Liver (tissue), 9 donors: ENCODE data around the gene MYOD1. TPM values are rescaled to one million over a fixed set of nuclear protein-coding genes. Genes with fewer than 3 reads are reported as not detected.

Experiments used
- DNase-seq: peaks from one replicate; pipeline ENCODE4 v3.0.0-alpha.2; 2017; ENCODE audit warnings: low spot score
- H3K27ac ChIP-seq, 2 donors: one replicate each; pipeline ENCODE4 v1.7.0; 2013; ENCODE audit warnings: inconsistent platforms in 2 of 2, low read length in 2 of 2, control low read depth in 1 of 2, low read depth in 1 of 2, mild to moderate bottlenecking in 1 of 2
- H3K27me3 ChIP-seq, 4 donors: one replicate each; pipeline versions ENCODE4 v1.6.1 to v1.7.0; 2013; ENCODE audit warnings: low read length in 3 of 4, inconsistent platforms in 1 of 4, mild to moderate bottlenecking in 1 of 4, moderate library complexity in 1 of 4; ENCODE audit not compliant: control insufficient read depth in 4 of 4, insufficient read depth in 4 of 4
- H3K36me3 ChIP-seq, 4 donors: one replicate each; pipeline versions ENCODE4 v1.6.1 to v1.7.0; 2013; ENCODE audit warnings: low read length in 3 of 4, mild to moderate bottlenecking in 3 of 4, low read depth in 1 of 4, moderate library complexity in 1 of 4; ENCODE audit not compliant: control insufficient read depth in 4 of 4, insufficient read depth in 3 of 4
- H3K4me1 ChIP-seq, 4 donors: one replicate each; pipeline versions ENCODE4 v1.6.1 to v1.7.0; 2013; ENCODE audit warnings: low read length in 3 of 4, mild to moderate bottlenecking in 3 of 4, moderate library complexity in 1 of 4; ENCODE audit not compliant: control insufficient read depth in 4 of 4, insufficient read depth in 4 of 4
- H3K4me3 ChIP-seq, 3 donors: one replicate each; pipeline versions ENCODE4 v1.6.1 to v1.7.0; 2013; ENCODE audit warnings: low read length in 3 of 3, control low read depth in 1 of 3, low read depth in 1 of 3, mild to moderate bottlenecking in 1 of 3
- H3K9ac ChIP-seq, 2 donors: one replicate each; pipeline ENCODE4 v1.7.0; 2013; ENCODE audit warnings: low read length in 2 of 2, mild to moderate bottlenecking in 2 of 2, moderate library complexity in 2 of 2, control low read depth in 1 of 2, low read depth in 1 of 2
- H3K9me3 ChIP-seq, 4 donors: one replicate each; pipeline versions ENCODE4 v1.6.1 to v1.7.0; 2013; ENCODE audit warnings: low read length in 3 of 4; ENCODE audit not compliant: control insufficient read depth in 4 of 4
- EGR1 ChIP-seq, 2 donors: IDR thresholded peaks; 2 replicates each; pipeline ENCODE4 v1.6.1; 2016 to 2018; ENCODE audit warnings: antibody characterized with exemption in 2 of 2, low read depth in 2 of 2
- FOXA1 ChIP-seq: IDR thresholded peaks from 2 replicates; pipeline ENCODE4 v1.6.1; 2016; ENCODE audit warnings: antibody characterized with exemption
- FOXA2 ChIP-seq: IDR thresholded peaks from 2 replicates; pipeline ENCODE4 v1.6.1; 2016; ENCODE audit warnings: antibody characterized with exemption
- GABPA ChIP-seq, 2 donors: IDR thresholded peaks in 1 of 2; conservative IDR thresholded peaks in 1 of 2; 2 replicates each; pipeline ENCODE4 v1.6.1; 2016; ENCODE audit warnings: antibody characterized with exemption in 2 of 2, mild to moderate bottlenecking in 1 of 2, moderate library complexity in 1 of 2
- HNF4A ChIP-seq, 2 donors: conservative IDR thresholded peaks; 2 replicates each; pipeline ENCODE4 v1.6.1; 2016; ENCODE audit warnings: antibody characterized with exemption in 2 of 2, mild to moderate bottlenecking in 2 of 2
- HNF4G ChIP-seq: IDR thresholded peaks from 2 replicates; pipeline ENCODE4 v1.6.1; 2016; ENCODE audit warnings: antibody characterized with exemption
- JUND ChIP-seq, 2 donors: IDR thresholded peaks; 2 replicates each; pipeline ENCODE4 v1.6.1; 2016; ENCODE audit warnings: antibody characterized with exemption in 2 of 2
- NR2F2 ChIP-seq: IDR thresholded peaks from 2 replicates; pipeline ENCODE4 v1.6.1; 2016; ENCODE audit warnings: antibody characterized with exemption
- RAD21 ChIP-seq, 2 donors: IDR thresholded peaks; 2 replicates each; pipeline ENCODE4 v1.6.1; 2016; ENCODE audit warnings: antibody characterized with exemption in 2 of 2, mild to moderate bottlenecking in 2 of 2
- RXRA ChIP-seq, 2 donors: IDR thresholded peaks; 2 replicates each; pipeline ENCODE4 v1.6.1; 2017 to 2018; ENCODE audit warnings: antibody characterized with exemption in 2 of 2, mild to moderate bottlenecking in 1 of 2
- SP1 ChIP-seq: IDR thresholded peaks from 2 replicates; pipeline ENCODE4 v1.6.1; 2018; ENCODE audit warnings: antibody characterized with exemption, mild to moderate bottlenecking
- TAF1 ChIP-seq: conservative IDR thresholded peaks from 2 replicates; pipeline ENCODE4 v1.6.1; 2016; ENCODE audit warnings: antibody characterized with exemption, mild to moderate bottlenecking
- YY1 ChIP-seq: IDR thresholded peaks from 2 replicates; pipeline ENCODE4 v1.6.1; 2016; ENCODE audit warnings: antibody characterized with exemption, mild to moderate bottlenecking
- ZBTB33 ChIP-seq: IDR thresholded peaks from 2 replicates; pipeline ENCODE4 v1.6.1; 2016; ENCODE audit warnings: antibody characterized with exemption
- WGBS: extraction: QIAGEN DNeasy Blood & Tissue Kit; methylation state at CpG from one replicate; pipeline ENCODE4 v1.1.7; 2013; 5-methylcytosine and 5-hydroxymethylcytosine counted together
- polyA plus RNA-seq, 2 donors: library from polyadenylated mRNA; stranded (reverse) in 1 of 2; unstranded in 1 of 2; fragments of 200-250 nt in 1 of 2; fragments of >200 nt in 1 of 2; fragmentation: Nextera tagmentation in 1 of 2; extraction: Ambion mirVana in 1 of 2; gene quantifications; one replicate each; pipeline versions ENCODE4 v1.2.1 to v1.2.3, GENCODE V29; 2013 to 2015
- total RNA-seq, 2 donors: library from RNA; depleted of rRNA; stranded (reverse); fragments of >200 nt; gene quantifications; one replicate each; pipeline ENCODE4 v1.2.3, GENCODE V29; 2014
- TF ChIP-seq, protein P1 (sequence below): IDR thresholded peaks from 2 replicates; pipeline ENCODE4 v1.6.1; 2016; ENCODE audit warnings: antibody characterized with exemption
- TF ChIP-seq, protein P2 (sequence below): IDR thresholded peaks from 2 replicates; pipeline ENCODE4 v1.6.1; 2016; ENCODE audit warnings: antibody characterized with exemption
- TF ChIP-seq, protein P3 (sequence below): fragments of 150-350 bp; IDR thresholded peaks from 2 replicates; pipeline ENCODE4 v1.5.1; 2017; ENCODE audit warnings: improper control_type of control experiment, low read depth, low read length; ENCODE audit not compliant: missing input control
- TF ChIP-seq, protein P4 (sequence below): IDR thresholded peaks from 2 replicates; pipeline ENCODE4 v1.6.1; 2016; ENCODE audit warnings: antibody characterized with exemption, mild to moderate bottlenecking
- donor health status: healthy.
- donor health status: healthy.
- donor health status: healthy.
- donor health status: healthy.
- donor health status: healthy.

MYOD1 gene
- total and polyA plus RNA-seq, 4 donors: not detected

GRCh38 chr11:17743808-17744119 is 24.4 kb downstream of the MYOD1 start (continued):
- no peak for TF ChIP-seq EGR1 (IDR thresholded peaks at IDR 0.05; ENCODE audit: low read depth in 2 of 2)
- TF ChIP-seq RAD21 (IDR thresholded peaks at IDR 0.05): no peak
- TF ChIP-seq, protein P1, sequence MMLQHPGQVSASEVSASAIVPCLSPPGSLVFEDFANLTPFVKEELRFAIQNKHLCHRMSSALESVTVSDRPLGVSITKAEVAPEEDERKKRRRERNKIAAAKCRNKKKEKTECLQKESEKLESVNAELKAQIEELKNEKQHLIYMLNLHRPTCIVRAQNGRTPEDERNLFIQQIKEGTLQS: no peak
- TF ChIP-seq ZBTB33: no peak

- no peak for TF ChIP-seq NR2F2
- TF ChIP-seq, protein P2, sequence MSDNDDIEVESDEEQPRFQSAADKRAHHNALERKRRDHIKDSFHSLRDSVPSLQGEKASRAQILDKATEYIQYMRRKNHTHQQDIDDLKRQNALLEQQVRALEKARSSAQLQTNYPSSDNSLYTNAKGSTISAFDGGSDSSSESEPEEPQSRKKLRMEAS: no peak
- no peak for TF ChIP-seq HNF4G
- TF ChIP-seq GABPA (IDR thresholded peaks at IDR 0.05 in 1 of 2, conservative IDR thresholded peaks at IDR 0.05 in 1 of 2): no peak
- TF ChIP-seq, protein P3, sequence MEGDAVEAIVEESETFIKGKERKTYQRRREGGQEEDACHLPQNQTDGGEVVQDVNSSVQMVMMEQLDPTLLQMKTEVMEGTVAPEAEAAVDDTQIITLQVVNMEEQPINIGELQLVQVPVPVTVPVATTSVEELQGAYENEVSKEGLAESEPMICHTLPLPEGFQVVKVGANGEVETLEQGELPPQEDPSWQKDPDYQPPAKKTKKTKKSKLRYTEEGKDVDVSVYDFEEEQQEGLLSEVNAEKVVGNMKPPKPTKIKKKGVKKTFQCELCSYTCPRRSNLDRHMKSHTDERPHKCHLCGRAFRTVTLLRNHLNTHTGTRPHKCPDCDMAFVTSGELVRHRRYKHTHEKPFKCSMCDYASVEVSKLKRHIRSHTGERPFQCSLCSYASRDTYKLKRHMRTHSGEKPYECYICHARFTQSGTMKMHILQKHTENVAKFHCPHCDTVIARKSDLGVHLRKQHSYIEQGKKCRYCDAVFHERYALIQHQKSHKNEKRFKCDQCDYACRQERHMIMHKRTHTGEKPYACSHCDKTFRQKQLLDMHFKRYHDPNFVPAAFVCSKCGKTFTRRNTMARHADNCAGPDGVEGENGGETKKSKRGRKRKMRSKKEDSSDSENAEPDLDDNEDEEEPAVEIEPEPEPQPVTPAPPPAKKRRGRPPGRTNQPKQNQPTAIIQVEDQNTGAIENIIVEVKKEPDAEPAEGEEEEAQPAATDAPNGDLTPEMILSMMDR: no peak
- no peak for TF ChIP-seq JUND (IDR thresholded peaks at IDR 0.05)
- TF ChIP-seq EGR1 (IDR thresholded peaks at IDR 0.05; ENCODE audit: low read depth in 2 of 2): no peak
- no peak for TF ChIP-seq ZBTB33
- no peak for TF ChIP-seq RXRA (IDR thresholded peaks at IDR 0.05)
- TF ChIP-seq RAD21 (IDR thresholded peaks at IDR 0.05): no peak
- TF ChIP-seq FOXA2: no peak
- TF ChIP-seq, protein P4, sequence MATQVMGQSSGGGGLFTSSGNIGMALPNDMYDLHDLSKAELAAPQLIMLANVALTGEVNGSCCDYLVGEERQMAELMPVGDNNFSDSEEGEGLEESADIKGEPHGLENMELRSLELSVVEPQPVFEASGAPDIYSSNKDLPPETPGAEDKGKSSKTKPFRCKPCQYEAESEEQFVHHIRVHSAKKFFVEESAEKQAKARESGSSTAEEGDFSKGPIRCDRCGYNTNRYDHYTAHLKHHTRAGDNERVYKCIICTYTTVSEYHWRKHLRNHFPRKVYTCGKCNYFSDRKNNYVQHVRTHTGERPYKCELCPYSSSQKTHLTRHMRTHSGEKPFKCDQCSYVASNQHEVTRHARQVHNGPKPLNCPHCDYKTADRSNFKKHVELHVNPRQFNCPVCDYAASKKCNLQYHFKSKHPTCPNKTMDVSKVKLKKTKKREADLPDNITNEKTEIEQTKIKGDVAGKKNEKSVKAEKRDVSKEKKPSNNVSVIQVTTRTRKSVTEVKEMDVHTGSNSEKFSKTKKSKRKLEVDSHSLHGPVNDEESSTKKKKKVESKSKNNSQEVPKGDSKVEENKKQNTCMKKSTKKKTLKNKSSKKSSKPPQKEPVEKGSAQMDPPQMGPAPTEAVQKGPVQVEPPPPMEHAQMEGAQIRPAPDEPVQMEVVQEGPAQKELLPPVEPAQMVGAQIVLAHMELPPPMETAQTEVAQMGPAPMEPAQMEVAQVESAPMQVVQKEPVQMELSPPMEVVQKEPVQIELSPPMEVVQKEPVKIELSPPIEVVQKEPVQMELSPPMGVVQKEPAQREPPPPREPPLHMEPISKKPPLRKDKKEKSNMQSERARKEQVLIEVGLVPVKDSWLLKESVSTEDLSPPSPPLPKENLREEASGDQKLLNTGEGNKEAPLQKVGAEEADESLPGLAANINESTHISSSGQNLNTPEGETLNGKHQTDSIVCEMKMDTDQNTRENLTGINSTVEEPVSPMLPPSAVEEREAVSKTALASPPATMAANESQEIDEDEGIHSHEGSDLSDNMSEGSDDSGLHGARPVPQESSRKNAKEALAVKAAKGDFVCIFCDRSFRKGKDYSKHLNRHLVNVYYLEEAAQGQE: no peak
- no peak for TF ChIP-seq YY1
- TF ChIP-seq FOXA1: no peak
- TF ChIP-seq, protein P1: no peak
- no peak for TF ChIP-seq TAF1
- TF ChIP-seq SP1: no peak
- no peak for TF ChIP-seq HNF4A (conservative IDR thresholded peaks at IDR 0.05)
- no peak for DNase-seq
- Histone ChIP-seq H3K9me3 (no peaks in the 10 kb centered on the region), H3K9ac (no peak overlapping the region), H3K27ac (no peak overlapping the region), H3K4me3 (no peak overlapping the region), H3K4me1 (no peaks in the 10 kb centered on the region), H3K36me3 (no peaks in the 10 kb centered on the region), H3K27me3 (no peaks in the 10 kb centered on the region)
- WGBS: 80% methylated on average over 10 of the region's 10 CpGs
Observed at GRCh38 chr11:17744151-17744940, 25.0 kb downstream of the MYOD1 start.
